CD4-positive, alpha-beta T cell treated with Interleukin-4 for 1 hour (primary cell): Measurements from ENCODE around the gene ARHGAP4.
A peak's percentile ranks its signal among the peaks of the same experiment; 100 is the strongest.

ENCODE experiments used
- DNase-seq, 2 donors: peaks; one replicate each; pipeline ENCODE4 v3.0.0-alpha.2; 2020 to 2022

ARHGAP4 gene

DNA sequence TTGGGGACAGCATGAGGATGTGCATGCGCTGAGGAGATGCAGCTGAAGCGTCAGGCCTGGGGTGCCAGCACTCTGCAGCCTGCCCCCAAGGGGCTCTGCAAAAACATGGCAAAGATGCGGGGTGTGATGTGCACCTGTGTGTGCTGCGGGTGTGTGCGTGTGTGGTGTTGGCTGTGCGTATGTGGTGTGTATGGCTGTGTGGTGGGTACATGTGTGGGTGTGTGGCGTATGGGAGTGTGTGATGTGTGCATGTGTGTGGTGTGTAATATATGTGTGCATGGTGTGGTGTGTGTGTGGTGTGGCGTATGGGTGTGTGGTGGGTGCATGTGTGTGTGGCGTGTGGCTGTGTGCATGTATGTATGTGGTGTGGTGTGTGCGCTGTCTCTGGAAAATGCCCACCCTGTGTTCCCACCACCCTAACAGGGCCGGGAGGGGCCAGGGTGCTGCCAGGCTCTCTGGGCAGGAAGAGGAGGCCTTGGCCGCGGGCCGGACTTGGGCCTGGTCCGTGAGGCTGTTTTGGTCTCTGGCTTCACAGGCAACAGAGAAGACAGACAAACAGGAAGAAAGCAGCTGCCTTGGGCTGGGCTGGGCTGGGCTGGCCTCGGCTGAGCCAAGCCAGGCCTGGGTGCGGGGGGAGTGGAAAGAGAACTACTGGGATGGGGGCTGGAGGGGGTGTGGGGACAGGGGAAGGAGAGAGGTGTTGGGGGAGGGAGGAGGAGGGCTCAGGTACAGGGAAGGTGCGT, 22.7 kb downstream of the ARHGAP4 start:
- DNase-seq: no peak

DNA sequence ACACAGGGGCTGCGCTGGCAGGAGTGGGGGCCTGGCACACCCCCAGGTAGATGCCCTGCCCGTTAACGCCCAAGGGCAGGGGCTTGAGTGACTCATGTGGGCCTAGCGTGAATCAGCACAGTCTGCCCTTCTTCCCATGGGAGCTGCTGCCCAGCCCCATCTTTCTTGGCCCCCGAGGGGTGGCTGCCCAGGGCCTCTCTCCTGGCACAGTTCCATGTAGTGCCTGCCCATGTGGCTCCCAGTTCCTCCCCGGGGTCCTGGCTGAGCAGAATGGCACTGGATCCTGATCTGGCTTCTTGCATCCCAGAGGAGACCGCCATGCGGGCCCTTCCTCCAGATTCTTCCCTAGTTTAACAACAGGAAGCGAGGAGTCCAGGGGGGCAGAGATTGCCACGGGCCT, 23.7 kb downstream of the ARHGAP4 start:
- DNase-seq: no peak

DNA sequence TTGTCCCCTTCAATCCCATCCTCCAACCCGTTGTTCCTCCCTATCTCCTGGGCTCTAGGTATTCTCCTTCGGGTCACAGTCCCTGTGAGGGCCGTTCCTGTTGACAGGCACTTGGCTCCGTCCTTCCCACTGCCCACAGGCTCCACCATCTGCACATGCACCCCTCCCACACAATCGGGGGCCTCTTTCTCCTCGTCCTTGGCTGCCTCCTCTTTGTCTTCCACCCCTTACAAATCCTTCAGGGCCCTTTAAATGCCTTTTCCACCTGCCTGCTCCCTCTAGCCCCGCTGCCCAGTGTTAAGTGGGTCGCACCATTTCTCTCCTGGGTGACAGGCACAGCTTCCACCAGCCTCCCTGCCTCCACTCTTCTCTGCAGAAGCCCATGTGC, 24.3 kb downstream of the ARHGAP4 start:
- no peak for DNase-seq

DNA sequence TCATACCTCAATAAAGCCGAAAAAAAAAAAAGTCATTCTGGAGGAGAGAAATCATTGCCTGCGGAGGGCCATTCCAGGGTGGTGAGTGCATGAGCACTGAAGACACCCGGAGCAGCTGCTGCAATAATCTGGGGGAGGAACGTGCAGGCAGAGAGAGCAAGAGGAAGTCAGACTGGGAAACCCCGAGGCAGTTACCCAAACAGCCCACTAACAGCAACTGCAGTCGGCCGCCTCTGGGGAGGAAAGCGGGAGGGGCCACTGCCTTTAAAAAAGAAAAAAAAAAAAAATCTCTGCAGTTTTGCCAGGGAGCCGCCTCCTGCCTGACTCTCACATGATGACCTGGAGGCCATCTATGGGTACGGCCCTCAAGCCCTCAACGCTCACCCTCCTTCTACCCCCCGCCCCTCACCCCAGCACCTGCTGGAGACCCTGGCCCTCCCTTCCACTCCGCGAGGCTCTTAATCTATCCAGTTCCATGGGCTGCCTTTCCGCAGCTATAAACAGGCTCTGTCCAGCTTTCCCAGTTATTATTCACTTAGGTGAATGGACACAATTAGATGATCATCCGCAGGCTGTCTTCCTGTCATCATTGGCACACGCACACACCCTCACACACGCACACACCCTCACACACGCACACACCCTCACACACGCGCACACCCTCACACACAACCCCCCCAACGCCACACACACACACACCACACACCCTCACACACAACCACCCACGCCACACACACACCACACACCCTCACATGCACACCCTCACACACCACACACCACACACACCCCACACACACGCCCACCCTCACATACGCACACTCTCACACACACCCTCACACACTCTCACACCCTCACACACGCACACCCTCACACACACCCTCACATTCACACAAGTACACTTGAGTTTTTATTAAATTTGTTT, 25.0 kb downstream of the ARHGAP4 start:
- peak; percentile 71 to 81 for DNase-seq

DNA sequence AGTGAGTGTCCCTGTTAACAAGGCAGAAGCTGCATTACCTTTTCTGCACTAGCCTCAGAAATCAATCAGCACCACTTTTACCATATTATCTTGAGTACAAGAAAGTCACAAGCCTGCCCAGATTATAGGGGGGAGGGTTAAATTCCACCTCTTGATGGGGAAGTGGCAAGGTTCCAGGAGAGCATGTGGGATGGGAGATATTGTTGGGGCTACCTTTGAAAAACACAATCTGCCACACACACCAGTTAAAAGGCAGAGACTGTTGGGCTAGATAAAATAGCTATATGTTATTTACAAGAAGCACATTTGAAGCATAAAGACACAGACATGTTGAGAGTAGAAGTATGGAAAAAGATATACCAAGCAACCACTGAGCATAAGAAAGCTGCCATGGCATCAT, 28.2 kb downstream of the ARHGAP4 start:
- DNase-seq: no peak

DNA sequence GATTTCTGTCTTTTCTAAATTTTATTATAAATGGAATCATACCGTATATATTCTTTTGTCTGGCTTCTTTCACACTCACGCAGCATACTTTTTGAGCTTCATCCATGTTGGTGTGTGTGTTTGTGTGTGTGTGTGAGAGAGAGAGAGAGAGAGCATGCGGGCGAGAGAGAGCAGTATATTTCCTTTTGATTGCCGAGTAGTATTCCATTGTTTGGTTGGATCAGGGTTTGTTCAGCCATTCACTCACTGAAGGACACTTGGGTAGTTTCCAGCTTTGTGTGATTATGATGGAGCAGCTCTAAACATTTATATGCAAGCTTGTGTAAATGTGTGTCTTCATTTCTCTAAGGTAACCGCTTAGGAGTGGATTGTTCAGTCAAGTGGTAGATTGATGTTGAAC, 36.9 kb downstream of the ARHGAP4 start:
- no peak for DNase-seq

DNA sequence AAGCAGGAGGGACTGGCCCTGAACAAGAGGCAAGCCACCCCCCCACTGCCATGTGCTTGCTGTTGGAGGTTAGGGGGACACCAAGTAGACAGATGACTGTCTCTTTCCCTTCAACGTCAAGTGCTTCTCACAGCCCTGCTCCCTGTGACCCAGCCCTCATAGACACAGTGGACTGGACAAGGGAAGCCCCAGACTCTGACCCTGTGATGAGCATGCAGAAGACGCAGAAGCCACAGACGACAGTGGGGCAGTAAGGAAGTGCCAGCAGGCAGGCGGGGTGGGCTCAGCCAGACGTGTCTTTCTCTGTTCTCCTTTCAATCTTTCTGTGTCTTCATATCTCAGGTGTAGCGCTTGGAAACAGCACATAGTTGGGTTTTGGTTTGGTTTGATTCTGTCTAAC, 37.7 kb downstream of the ARHGAP4 start:
- peak in 1 of 2 donors; percentile 34 for DNase-seq

DNA sequence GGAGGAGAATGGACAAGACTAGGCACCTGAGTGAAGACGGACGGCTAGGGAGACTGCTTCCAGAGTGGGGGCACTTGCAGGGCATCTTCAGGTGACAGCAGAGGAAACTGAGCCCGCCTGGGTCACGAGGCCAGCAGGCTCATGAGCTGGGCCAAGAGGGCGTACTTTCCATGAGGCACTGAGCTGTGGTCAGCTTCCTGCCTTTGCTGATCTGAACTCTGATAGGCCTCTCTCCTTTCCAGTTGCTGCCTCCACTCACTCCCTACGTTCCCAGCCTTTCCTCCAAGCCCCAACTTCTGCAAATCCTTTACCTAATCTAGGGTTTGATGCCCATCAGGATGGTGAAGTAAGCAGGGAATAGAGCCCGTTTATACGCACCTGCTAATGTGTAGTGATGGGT, 38.7 kb downstream of the ARHGAP4 start:
- DNase-seq: no peak

DNA sequence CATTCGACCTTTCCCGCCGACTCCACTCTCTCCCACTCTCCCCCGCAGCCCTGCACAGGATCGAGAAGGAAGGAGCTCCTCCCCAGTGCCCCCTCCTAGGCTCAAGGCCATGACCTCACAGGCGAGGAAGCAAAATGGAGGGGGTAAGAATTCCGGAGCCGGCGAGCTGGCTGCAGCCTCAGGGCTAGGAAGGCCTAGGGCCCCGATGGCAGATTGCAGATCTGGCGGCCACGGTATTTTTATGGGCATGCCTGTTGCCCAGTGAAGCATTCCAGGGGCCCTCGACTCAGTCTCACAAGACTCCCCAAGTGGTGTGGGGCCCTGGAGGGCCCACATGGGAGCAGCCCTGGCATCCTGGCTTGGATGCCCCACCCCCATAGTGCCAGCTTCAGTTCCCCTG, 39.1 kb downstream of the ARHGAP4 start:
- DNase-seq: no peak

DNA sequence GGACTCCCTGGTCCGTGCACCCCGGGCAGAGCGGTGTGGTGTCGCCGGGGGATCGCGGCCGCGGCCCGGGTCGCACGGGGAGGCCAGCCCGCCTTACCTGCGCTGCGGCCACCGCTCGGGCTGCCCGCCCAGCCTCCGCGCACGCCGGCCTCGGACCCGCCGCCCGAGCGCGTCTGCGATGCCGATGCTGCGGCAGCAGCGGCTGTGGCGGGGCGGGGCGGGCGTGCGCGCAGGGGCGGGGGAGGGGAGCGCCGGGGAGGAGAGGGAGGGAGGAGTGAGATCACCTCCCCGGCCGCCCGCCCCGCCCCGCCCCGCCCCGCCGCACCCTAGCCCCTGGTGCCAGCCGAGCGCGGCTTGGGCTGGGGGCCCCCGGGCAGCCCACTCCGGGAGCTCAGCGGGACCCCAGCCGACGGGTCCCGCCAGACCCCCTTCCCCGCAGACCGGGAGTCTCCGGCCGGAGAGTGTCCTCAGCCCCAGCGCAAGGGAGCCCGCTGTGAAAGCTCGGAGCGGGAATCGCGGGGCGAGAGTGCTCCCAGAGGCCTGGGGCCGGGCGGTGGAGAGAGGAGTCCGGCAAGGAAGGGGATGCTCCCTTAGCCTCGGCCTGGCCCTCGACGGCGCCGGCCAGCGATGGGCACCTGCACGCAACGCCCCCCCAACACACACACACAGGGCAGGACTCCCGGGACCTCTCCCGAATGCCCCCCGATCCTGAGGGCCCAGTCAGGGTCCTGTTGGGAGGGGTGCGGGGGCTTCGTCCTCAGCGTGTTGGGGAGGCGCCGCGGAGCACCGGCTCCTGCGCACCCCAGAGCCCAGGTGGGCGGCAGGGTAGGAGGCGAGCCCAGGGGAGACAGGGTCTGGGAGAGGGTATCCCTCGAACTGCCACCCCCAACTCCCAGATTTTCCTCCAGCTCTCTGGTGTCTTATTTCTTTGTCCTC, 39.8 kb downstream of the ARHGAP4 start, which contains the start of gene L1CAM:
TSS of gene L1CAM (minus strand) at position 206 of the 936 bp plus-strand sequence. CDS start 10,337 bp downstream, outside the sequence.
- peak in 1 of 2 donors; percentile 29 for DNase-seq

DNA sequence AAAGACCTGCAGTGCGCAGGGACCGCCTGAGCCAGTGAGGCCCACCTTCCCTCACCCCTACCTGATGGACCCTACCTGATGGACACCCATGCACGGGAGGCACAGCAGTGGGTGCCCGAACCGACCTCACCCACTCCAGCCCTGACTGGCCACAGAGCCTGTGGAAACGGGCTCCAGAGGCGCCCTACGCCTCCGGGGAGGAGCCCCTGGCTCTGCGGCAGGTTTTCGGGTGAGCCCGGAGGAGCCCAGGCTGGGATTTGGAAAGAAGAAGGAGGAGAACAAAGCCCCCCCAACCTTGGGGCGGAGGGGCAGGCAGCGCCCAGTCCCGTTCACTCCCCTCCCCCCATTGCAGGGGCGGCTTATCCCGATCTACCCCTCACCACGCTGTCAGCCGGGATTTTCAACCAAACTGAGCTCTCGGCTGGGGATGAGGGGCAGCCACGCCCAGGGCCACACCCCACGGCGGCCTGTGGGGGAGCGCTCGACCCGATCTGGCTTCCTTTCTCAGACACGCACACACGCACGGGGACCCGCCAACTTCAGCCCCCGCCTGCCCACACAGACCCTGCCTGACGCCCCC, 40.8 kb downstream of the ARHGAP4 start:
- DNase-seq: no peak

DNA sequence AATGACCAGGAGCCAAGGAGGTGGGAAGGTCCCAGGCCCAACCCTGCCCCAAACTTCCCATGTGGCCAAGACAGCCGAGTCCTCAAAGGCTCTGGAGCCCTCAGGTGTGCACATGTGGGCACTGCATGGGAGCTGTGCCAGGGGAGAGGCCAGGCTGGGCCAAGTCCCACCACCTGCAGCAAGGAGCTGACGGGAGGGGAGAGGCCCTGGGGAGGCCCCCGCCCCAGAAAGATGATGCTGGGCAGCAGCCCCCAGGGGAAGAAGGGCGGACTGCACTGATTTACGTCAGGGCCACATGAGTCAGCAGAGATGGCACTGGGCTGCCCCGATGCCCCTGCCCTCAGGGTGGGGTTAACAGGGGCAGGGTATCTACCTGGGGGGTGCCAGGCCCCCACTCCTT, 41.5 kb downstream of the ARHGAP4 start:
- DNase-seq: no peak

DNA sequence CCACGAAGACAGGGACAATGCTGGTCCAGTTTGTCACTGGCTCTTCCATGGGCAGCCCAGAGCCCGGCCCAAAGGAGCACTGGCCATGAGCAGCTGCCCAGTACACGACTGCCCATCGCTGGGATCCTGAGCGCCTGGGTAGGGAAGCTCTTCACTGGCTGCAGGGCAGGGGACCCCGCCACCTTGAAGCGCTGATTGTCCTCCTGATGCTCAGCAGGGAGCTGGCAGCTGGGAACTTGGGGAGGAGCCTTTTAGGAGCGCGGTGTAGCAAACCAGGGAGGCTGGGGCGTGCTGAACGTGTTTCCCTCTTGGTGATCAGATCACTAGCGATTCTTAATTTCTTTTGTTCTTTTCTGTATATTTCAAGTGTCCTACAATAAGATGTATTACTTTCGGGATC, 41.9 kb downstream of the ARHGAP4 start:
- DNase-seq: no peak

DNA sequence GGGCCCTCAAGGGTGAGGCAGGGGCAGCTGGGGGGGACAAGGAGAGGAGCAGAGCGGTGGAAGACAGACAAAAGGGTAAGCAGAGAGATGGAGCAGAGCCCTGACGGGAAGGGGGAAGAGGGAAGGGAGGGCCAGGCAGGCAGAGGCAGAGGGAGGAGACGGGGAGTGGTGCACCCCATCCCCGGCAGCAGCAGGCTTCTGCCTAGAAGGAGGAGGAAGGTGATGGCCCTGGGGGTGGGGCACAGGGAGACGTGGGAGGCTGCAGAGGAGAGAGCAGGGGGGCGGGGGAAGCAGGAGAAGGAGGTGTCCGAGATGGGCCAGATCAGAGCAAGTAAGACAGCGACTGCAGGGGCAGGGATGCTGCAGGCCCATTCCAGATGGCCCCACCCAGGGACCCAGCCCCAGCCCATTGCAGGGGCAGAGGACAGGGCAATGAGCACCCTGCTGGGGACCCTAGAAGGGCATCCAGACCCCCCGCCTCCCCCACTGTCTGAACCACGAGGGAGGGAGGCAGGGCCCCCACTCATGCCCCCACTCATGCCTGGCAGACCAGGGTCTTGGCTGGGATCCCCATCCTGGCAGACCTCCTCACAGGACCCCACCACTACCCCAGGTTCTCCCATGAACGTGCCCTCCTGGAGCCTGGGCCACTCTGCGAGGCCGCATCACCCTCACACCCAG, 42.8 kb downstream of the ARHGAP4 start:
- DNase-seq: no peak

DNA sequence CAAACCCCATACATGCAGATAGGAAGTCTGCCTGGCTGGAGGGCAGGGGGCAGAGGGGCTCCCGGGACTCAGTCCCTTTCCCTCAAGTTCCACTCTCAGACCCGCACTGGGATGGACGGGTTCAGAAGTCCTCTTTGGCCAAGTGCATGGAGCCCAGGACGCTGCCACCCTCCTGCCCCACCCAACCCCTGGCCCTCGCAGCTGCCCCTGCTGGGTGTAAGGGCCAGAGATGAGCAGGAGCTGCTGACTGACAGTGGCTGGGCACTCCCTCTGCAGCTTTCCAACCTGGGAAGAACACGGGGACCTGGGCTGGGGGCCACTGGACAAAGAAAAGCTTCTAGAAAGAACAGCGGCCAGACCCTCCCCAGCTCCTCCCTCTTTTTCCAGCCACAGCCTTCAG, 43.5 kb downstream of the ARHGAP4 start:
- no peak for DNase-seq

DNA sequence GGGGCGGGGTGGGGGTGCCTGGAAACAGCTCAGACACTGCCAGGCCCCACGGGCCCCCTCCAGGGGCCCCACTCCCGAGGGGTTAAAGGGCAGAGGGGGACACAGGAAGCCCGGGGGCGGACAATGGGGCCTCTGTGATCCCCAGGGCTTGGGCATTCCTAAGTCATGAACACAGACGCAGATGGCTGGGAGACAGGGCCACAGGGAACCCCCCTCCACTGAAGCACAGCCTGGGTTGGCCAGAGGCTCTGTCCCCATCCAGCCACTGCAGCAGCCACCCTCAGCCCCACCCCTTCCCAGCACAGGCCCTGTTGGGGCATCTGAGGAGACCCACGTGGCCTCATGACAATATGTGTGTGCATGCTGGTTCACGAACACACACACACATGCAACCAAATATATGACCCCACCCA, 44.0 kb downstream of the ARHGAP4 start:
- DNase-seq: no peak

DNA sequence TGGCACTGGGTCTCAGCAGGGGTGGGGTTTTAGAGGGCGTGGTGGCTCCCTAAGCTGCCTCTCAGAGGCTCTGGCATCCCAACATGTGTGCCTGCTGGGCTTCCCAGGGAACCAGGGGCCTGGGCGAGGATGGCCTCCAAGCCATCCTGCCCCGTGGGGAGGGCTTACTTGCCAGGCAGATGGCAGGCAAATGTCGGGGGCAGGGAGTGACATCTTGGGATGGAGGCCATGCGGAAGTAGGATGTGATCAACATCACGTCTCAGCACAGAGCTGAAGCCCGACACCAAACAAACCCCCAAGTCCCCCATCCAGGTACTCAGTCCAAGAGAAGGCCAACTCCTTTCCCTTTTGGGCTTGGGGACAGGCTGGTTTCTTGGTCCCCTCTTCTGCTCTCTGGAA, 44.8 kb downstream of the ARHGAP4 start:
- no peak for DNase-seq

DNA sequence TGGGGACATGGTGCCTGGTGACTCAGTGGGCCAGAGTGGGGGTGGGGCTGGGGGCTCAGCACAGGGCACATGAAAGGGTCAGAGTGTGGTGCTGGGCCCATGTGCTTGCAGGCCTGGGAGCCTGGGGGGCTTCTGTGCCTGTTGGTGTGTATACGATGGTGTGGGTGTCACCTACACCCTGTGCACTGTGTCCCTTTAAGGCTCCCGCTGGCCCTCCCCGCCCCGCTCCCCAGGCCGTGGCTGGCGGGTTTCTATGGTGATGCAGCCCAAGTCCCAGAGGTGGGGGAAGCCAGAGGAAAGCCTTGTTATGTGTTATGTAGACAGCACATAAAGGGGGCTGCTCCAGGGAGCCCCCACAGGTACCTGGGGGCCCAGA, 45.6 kb downstream of the ARHGAP4 start:
- no peak for DNase-seq

DNA sequence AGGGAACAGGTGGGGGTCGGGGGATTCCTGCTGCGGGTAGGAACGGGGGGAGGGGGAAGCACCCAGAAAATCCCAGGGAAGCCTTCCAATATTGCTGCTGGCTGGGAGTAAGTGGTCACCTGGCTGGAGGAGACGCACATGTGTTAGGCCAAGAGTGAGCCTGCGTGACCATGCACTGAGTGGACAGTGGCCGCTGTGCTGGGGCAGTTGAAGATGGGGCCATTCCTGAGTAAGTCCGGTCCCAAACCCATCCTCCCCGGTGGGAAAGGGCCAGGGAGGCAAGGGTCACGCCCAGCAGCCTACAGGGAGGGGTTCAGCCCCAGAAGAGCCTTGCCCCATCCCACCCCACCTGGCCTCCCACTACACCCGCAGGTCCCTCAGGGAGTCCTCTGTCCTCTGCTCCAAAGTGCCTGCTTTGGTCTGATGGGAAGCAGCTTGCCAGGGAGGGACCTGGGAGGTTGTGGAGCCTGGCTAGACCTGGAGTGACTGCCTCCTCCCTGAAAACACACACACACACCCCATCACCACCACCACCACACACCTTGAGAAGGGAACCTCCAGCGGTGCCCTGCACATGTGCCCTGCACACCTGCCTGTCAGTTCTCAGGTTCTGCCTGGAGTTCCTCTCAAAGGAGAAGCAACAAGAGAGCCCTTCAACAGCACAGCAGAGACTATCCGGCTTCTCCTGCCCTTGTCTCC, 46.2 kb downstream of the ARHGAP4 start:
- DNase-seq: no peak

DNA sequence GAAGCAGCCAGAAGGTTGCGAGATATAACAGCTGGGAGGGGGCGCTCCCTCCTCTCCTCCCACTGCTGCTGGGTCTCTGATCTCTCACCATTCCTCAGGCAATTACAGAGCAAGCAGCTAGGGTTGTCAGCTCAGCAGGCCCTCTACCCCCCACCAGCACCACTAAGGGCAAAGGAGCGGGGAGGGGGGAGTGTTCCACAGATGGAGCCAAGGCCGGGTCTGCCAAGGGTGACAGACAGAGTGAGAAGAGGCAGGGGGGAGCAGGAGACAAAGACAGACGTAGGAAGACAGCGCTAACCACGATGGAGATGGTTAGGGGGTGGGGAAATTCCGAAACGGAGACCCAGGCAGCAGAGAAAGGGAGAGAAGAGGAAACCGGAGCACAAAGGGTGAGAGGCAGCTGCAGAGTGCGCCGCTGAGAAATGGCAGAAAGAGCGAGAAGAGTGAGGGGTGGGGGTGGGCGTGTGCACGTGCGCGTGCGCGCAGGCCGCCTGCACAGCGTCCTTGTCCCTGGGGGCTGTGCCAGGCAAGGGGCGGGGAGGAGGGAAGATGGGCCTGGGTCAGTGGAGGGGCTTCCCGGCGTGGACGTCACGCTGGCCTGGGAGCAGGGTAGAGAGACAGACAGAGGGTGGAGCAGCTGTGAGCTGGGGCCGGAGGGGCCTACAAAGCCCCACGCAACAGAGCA, 47.0 kb downstream of the ARHGAP4 start:
- DNase-seq: no peak

DNA sequence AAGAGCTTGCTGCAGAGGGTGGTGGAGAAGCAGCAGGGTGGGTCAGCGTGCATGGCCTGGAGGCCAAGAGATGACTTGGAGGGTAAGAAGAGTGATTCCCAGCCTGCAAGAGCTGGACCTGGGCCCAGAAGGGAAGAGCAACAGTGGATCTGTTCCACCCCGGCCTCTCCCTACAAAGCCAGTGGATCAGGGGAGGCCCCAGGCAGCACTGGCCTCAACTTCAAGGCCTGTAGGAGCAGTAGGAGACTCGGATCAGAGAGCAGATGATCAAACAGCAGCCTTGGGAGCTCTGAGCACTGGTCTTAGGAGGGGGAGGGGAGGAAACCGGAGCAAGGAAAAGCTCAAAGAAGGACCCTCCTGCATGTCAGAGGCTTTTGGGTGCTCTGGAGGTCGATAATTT, 47.7 kb downstream of the ARHGAP4 start:
- no peak for DNase-seq
